Hematopoietic multipotent progenitor cell treated with erythropoietin and hydrocortisone succinate and interleukin-3 and kit ligand, for 17 days (in vitro differentiated cells): ENCODE measurements around the gene MS4A6E.

ENCODE experiments used
- DNase-seq: peaks from one replicate; pipeline ENCODE4 v3.0.0-alpha.2; 2015; ENCODE audit warnings: low spot score

Gene MS4A6E

DNA sequence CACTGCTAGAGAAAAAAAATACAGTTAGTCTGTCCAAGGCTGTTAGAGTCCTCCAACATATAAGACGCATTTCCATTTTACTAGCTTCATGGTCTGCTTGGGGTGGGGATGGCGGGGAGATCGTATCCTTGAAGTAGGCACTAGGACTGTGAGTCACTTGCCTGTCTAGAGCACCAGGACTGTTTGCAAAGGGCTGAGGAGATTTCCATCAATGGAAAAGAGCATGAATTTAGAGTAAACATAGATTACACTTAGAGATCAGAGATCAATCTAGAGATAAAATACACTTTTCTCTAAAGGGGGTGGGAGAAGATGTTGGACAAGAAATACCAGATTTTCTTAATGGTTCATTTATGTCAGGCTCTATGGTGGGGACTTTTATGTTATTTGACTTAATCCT lies 49.5 kb downstream of the MS4A6E start:
- DNase-seq = no peak

DNA sequence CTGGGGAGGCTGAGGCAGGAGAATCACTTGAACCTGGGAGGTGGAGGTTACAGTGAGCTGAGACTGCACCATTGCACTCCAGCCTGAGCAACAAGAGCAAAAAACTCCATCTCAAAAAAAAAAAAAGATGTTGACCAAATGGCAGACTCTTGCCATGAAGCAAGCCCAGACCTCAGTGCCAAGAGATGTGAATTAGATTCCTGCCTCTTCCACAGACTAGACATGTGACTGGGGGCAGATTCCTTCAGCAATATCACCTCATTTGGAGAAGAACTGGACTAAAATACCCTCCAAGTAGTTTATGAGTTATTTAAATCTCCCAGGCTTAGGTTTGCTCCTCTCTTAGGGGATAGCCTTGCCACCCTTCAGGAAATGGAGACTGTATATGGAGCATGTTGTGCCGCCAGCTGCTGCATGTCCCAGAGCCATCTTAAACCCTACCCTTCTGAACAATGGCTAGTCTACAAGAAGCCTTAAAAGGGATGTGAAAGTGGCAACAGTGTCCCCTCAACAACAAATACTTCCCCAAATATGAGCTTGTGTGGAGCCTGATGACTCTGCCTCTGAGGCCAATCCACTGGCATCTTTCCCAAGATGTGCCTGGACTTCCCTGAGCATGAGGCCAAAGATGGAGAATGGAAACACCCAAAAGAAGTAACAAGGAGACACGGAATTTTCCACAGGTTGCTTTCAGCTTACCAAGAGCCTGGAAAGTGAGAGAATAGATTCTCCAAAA lies 50.5 kb downstream of the MS4A6E start:
- no peak for DNase-seq

DNA sequence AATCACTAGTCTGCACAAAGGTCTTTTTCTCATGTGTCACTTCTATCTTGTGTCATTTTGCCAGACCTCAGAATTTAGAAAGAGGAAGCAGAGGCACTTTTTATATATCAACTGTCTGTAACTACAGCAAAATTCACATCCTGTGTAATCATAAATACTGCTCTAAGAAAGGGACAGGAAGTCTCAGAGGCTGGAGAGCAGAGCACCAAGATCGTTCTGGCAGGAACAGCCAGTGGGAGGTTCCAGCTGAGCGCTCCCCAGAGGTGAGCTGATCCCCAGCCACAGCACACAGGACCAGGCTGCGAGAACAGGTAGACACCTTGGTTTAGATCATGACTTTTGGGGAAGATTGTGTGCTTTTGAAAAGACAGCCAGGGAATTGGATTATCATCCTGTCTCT lies 51.3 kb downstream of the MS4A6E start, which contains the start of gene MS4A7:
TSS of gene MS4A7 (plus strand) at position 179 of the 400 bp plus-strand sequence. CDS start 4,610 bp downstream, outside the sequence.
- no peak for DNase-seq

DNA sequence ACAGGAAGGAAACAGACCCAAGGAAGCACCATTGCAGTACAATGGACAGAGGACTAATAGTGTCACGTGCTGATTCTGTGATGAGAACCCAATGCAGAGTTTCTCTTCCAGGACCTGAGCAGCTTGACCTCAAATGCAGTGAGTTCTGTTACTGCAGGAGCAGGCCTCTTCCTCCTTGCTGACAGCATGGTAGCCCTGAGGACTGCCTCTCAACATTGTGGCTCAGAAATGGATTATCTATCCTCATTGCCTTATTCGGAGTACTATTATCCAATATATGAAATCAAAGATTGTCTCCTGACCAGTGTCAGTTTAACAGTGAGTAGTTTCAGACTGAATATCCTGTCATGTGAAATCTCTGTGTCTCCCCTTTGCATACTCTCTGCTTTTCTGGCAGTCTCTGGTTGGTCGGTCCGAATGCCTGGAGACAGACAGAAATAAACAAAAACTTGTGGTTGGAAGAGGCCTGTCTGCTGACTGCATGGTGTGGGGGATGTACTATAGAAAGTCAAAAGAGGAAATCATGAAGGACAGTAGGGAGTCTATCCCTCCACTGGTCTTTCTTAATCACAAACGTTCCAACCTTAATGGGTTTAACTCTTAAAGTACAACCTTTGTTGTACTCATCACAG lies 62.3 kb downstream of the MS4A6E start:
- DNase-seq = no peak

DNA sequence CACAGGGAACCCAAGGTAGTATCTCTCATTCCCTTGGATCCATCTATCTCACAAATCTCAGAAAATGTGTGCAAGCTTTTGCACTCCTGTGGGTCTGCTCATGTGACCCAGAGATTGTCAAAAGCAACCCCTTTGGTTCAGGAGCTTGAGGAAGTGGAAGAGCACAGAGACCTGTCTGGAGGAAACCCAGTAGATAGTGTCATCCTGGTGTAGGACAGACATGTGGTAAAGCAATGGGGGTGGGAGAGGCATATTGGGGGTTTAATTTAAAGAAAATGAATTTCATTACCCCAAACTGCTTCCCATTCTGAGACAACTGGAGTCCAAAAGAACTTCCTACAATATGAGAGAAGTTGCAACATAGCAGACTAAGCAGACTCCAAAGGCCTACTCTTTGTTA lies 63.4 kb downstream of the MS4A6E start:
- no peak for DNase-seq
